ENCODE results near the gene INPP4B. TPM values are rescaled to one million over a fixed set of nuclear protein-coding genes. Genes with fewer than 3 reads are reported as not detected.

INPP4B gene
- 1 to 10 TPM; 8.5 to 9.4 (median 9.0) TPM for polyA plus RNA-seq (ENCODE audit: insufficient read length in 3 of 3)

DNA sequence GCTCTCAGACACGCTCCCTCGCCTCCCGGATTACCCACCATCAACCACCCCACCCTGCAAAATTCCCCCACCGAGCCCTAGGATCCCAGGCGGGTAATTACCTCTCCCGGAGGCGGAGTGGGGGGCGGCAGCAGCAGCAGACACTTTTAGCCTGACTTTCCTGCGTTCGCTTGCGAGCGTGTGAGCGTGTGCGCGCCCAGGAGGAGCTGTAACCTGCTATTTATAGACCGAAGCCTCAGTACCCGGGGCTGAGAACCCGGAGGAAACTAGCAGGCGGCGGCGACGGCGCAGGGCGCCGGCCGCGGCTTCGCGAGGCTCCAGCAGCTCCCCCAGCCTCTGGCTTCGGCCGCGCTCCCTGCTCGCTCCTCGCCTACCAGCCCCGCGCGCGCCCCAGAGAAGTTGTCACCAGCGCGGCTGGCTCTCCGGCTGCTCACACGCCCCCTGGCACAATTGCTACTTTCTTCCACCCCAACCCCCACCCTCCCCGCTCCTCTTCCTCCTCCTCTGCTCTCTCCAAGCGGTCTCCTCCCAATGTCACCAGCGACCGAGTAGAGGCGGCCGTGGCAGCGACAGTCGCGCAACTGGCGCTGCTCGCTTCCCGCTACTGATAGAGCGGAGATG lies at the start of gene INPP4B:
Gene INPP4B (minus strand): TSS at position 194 of the 621 bp plus-strand sequence.
- DNase-seq (ENCODE audit: low read depth in 3 of 3, low spot score in 2 of 3), result peak in 2 of 3 donors; percentile 29 to 40

DNA sequence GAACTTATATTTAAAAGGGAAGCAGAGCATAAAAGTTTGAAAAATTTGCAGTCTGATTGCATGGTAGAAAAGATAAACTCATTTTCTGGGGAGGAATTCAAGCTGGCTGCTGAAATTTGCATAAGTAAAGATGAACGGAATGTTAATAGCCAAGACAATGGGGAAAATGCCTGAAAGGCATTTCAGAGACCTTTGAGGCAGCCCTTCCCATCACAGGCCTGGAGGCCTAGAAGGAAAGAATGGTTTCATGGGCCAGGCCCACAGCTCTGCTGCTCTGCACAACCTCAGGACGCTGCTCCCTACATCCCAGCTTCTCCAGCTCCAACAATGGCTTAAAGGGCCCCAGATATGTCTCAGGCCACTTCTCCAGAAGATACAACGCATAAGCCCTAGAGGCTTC lies 46.9 kb upstream of the INPP4B start:
- DNase-seq (ENCODE audit: low read depth in 3 of 3, low spot score in 2 of 3), result no peak

DNA sequence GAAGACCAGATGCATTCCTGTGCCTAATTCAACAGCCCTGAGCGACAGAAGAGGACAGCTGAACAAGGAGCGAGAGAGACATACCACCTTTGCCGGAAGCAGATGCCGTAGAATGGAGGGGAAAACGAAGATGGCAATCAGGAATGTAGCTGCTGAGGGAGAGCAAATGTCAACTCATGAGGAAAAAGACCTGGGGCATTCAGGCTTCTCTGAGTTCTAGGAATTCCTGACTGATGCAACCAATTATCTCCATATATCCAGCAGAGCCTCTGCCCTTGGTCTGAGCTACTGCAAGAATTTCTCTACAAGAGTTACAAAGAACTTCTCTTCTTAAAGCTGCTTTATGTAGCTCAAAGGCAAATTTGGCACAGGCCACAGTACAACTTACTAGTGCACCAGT lies 40.5 kb upstream of the INPP4B start:
- no peak for DNase-seq (ENCODE audit: low read depth in 3 of 3, low spot score in 2 of 3)

DNA sequence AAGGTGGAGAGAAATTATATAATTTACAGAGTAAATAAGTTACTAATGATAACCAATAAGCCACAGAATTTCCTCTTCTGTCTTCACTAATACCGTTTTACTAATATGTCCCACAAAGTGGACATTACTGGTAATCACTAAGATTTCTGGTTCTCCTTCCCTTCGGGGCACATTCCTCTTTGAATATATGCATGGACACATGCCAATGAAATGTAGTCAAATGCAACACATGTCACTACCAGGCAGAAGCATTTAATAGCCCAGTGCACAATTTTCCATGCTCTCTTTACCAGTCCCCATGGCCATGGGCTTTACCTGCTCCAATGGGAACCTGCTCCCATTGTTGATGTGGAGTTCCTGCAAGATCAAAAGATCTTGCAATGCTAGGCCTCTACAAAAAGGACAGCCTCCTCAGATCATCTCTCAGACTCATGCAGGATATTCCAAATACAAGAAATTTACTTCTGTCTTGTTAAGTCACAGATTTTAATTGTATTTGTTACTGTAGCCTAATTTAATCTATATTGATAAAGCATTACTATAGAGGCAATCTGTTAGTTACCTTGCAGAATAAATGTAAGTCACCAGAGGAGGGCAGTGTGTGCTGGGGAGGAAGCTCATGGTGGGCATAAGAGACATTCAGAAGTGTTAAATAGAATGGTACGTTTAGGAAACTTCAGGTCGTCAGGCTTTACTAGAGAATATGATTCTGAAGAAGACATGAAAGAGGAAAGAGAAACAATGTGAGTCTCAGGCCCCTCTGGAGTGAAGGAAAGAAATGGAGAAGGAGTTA lies 37.1 kb upstream of the INPP4B start:
- DNase-seq (ENCODE audit: low read depth in 3 of 3, low spot score in 2 of 3), result no peak

DNA sequence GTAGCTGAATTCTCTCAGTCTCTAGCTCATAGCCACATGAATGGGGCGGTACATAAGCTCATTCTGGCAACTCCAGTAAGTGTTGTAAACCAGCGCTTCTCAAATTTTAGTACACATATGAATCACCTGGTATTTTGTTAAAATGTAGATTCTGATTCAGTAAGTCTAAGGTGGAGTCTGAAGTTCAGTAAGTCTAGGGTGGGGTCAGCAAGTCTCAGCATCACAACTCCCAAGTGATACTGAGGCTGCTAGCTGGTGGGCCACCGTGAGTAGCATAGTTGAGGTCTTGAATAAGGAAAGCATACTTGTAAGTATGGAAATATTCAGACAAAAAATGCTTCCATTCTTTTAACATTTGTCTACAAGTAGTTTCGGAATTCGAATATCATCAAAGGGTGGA lies 36.1 kb upstream of the INPP4B start:
- no peak for DNase-seq (ENCODE audit: low read depth in 3 of 3, low spot score in 2 of 3)

DNA sequence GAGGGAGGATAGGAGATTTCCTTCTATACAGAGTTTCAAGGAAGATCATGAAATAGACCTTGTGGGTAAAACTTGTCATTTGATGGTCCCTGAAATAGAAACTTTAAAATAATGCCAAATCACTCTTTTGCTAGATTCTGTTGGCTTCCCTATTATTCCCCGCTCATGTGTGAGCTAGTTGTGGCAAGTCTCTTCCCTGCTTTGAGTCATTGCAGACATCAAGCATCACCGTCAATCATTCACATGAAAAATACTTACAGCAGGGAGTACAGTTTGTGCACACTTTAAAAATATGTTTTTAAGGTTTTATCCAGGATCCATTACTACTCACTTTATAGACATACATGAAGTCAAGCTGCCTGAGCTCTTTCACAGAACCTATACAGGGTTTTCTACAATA lies 35.2 kb upstream of the INPP4B start:
- no peak for DNase-seq (ENCODE audit: low read depth in 3 of 3, low spot score in 2 of 3)

DNA sequence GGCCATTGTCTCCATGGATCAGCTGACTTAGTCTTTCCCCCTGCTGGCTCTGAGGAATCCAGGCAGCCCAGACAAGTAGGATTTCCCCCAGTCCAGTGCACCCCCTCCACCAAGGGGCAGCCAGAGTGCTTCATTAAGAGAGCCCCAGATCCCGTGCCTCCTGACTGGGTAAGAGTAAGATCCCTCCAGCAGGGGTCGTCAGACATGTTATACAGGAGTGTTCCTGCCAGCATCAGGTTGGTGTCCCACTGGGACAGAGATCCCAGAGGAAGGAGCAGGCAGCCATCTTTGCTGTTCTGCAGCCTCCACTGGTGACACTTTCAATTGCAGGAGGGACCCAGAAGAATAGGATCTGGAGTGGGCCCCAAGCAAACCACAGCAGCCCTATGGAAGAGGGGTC lies 29.0 kb upstream of the INPP4B start:
- DNase-seq (ENCODE audit: low read depth in 3 of 3, low spot score in 2 of 3), result no peak

DNA sequence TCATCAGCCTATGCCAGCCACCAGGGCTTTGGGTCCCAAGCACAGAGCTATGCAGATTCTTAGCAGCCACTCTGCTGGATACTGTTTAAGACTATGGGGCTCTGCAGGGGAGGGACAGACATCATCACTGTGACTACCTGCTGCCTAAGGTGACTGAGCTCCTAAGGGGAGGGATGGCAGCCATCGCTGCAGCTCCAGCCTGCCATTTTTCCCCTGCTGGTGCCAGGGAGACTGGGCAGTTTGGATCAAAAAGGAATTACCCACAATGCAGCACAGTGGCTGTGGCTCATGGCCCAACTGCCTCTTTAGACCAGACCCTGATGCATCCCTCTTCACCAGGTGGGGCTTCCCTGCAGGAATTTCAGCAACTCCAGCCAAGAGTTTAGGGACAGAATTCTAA lies 28.6 kb upstream of the INPP4B start:
- no peak for DNase-seq (ENCODE audit: low read depth in 3 of 3, low spot score in 2 of 3)

DNA sequence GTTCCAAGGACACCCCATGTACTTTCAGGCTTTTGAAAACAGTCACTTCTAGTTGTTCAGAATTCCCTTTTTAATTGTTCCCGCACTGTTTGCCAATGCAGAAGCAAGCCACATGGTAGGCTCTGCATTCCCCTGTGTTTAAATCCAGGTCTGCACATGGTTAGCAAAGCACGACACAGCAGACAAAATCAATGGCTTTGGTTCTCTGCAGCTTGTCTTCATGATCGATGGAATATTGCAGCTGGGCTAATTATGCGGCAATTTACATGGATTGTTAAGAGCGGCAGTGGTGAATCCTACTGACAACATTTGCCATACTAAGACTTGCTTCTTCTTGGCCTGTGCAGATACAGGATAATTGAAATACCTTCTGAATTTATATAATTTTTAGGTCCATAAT lies 20.6 kb upstream of the INPP4B start:
- DNase-seq (ENCODE audit: low read depth in 3 of 3, low spot score in 2 of 3), result no peak

DNA sequence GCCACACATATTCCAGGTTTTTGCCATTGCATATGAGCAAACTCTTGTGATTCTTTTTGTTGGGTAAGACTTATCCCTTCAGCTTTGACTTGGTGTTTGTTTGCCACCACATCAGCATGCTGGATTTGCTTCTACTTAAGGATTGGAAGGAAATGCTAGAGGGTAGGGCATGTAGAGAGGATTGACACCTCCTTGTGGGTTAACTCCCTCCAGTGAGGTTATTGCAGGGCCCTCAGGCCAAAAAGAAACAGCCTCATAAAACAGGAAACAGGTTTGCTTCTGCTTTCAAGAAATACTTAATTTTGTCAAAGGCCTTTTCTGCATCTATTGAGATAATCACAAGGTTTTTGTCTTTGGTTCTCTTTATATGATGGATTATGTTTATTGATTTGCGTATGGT lies 15.2 kb upstream of the INPP4B start:
- no peak for DNase-seq (ENCODE audit: low read depth in 3 of 3, low spot score in 2 of 3)

DNA sequence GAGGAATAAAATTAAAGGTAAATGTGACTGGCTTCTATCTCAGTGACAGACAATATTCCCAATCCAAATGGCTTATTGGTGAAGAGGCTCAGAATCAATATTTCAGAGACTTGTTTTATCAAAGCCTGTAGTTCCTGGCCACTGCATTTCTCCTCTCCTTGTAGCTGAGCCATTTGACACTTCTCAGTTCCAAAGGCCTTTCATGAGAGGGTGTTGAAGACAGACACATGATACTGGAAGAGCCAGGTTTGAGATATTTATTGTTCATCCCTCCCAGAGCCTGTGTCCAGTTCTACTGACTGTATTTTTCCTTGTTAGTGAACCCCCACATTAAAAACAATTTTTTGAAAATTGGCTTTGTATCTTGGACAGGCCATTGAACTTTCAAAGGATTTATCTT lies 12.9 kb upstream of the INPP4B start:
- no peak for DNase-seq (ENCODE audit: low read depth in 3 of 3, low spot score in 2 of 3)

DNA sequence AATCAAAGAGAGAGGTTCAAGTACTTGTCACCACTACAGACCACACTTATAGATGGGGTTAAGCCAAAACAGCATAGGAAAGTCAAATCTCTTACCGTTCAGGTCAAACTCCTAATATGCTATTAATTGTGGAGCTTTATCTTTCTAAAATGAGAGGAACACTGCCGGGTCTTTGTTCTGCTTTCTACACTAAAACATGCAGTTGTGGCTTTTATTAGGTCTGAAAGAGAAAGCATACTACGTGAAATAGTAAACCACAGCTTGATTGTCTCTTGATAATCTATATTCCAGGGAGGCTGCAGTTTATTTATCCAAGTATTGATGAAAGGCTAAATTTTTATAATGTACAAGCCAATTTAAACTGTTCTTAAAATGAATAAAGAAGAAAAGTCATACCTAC lies 12.3 kb upstream of the INPP4B start:
- DNase-seq (ENCODE audit: low read depth in 3 of 3, low spot score in 2 of 3), result no peak

DNA sequence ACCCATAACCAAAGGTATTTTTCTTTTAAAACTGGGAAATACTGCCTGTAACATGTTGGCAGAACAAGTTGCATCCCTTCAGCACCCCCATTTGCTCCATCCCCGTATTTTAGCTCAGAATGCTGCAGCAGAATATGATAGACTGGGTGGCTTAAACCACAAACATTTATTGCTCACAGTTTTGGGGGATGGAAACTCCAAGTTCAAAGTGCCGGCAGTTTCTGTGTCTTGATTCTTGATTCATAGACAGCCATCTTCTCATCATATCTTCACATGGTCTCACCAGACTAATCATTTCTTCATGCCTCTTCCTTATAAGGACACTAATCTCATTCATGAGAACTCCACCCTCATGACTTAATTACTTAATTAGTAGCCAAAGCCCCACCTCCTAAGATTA lies 10.5 kb upstream of the INPP4B start:
- DNase-seq (ENCODE audit: low read depth in 3 of 3, low spot score in 2 of 3), result no peak

DNA sequence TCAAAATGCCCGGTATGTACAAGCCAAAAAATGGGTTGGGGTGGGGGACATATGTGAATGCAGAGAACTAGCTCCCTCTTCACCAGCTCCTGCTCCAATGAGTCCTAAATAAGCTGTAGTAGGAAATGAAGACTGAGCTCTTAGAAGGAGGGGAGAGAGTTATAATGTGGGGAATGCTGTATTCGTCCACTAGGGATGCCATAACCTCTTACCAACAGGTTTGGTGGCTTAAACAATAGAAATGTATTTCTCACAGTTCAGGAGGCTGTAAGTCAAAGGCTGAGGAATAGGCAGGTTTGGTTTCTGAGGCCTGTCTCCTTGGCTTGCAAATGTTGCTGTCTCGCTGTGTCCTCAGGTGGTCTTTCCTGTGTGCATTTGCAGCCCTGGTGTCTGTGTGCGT lies 4.4 kb upstream of the INPP4B start:
- no peak for DNase-seq (ENCODE audit: low read depth in 3 of 3, low spot score in 2 of 3)

DNA sequence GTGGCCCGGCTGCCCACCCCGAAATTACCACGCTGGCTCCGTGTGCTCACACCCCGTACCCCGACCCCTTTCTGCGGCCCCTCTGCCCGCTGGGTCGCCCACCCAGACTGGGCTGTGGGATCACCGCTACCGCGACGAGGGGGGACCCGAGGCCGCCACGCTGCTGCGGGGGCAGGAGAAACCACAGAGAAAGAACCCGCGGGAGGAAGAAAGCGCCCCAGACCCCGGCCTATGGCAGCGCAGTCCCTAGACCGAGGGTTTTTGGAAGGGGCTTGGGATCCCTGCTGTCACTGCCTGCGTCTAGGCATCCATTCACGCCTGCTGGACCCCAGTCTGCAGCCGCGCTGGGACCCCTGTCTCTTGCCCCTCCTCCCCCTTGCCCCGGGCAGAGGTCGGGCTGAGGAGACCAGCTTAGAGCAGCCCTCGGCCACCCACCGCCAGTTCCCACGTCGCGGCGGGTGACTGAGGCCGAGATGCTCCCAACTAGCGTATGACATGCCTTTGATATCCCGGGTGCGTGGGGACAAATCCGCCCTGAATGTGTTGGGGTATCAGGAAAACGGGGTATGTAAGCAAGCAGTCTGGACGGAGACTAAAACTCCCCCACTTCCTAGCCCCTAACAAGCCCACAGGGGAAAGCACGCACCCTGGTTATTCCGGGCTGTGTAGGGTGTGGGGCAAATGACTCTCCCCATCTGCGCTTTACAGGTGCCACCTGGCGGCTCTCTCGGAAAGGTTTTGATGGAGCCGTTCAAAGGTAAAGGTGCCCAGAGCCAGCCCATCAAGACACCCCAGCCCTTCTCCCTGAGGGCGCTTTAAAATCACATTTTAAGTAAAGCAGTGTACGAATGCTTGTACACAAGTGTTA lies 862 bp upstream of the INPP4B start:
- peak in 2 of 3 donors; percentile 23 to 27 for DNase-seq (ENCODE audit: low read depth in 3 of 3, low spot score in 2 of 3)

DNA sequence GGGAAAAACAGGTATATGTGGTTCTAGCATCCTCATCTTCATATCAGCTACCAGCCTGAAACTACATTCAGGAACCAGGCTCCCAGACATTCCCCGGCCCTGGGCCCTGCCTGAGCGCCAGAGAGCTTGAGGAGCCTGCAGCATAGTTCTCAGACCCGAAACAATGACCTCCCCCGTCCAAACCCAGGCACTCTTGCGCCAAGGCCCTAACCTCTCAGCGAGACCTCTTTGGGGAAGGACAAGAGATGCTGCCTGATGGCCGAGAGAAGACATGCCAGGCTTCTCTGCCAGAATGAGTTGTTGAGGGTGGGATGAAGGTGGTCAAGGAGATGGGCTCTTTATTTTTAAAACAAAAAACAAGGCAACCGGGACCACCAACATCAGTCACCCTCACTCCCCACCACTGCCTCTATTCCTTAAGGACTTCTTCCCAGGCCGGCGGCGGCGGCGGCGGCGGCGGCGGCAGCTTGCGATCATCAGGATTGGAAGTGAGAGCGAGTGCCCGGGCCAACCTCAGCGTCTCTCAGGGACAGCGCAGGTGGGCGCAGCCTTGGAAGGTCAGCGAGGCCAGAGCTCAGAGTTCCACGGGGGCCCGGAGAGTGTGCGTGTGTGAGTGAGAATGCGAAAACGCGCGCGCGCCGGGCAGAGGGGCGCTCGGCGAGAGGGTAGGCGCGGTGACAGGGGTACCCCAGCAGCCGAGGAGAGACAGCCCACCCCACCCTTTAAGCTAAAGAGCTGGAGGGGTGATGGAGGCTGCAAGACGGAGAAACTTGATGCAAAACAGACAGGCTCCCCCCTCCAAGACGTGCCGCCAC lies 601 bp downstream of the INPP4B start:
- no peak for DNase-seq (ENCODE audit: low read depth in 3 of 3, low spot score in 2 of 3)

DNA sequence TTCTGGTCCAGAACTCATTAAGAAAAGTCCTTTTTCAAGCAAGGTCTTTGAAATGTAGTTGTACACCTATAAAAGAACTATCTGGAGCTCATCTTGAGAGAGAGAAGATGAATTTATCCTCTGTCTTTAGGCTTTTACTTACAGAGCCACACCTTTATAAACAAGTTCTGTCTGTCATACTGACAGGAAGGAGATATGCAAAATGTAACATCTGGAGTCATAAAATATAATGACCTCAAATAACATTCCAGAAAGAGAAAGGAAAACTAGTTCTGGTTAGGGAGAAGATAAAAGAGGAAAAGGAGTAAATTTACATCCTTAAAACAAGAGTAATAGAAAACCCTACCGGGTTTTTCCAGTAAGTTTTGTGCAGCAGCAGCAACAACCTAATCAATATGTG lies 1.3 kb downstream of the INPP4B start:
- no peak for DNase-seq (ENCODE audit: low read depth in 3 of 3, low spot score in 2 of 3)

DNA sequence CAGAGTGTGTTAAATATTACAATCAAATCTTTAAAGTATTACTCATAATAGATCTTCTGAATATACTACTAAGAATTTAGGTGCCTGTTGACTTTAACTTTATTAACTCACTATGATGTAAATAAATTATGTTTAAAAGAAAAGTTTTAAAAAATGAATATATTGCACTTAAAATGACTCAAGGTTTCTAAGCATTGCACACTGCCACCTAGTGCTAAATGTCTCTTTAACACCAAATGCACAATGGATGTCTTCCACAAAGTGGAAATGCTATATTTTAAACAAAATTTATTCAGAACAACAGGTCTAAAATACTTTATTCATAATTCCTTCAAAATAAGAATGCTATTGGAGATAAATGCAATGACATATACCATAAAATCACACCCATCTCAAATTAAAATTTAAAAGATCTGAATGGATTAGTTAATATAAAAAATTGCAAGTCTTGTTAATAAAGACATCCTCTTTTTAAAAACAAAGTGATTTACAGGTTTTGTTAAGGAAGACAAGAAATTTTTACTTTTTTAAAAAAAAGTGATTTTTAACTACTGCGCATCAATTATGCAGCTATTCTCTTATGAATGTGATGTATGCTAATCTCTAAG lies 5.5 kb downstream of the INPP4B start:
- no peak for DNase-seq (ENCODE audit: low read depth in 3 of 3, low spot score in 2 of 3)

DNA sequence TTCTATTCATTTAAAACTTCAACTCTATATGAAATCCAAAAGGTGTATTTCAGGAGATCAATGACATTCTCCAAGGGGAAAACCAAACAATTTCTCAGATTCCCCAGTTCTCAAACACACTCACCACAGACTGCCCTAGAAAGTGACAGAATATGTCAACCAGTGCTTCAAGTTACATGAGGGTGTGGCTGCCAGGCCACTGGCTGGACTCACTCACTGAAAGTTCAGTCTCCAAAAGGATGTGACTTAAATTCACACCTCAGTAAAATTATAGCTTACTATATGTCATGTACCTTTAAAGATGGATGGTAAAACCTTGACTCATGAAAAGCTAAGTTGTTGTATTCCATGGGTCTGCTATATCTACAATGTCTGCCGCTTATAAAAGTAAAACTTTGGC lies 7.3 kb downstream of the INPP4B start:
- DNase-seq (ENCODE audit: low read depth in 3 of 3, low spot score in 2 of 3), result no peak

DNA sequence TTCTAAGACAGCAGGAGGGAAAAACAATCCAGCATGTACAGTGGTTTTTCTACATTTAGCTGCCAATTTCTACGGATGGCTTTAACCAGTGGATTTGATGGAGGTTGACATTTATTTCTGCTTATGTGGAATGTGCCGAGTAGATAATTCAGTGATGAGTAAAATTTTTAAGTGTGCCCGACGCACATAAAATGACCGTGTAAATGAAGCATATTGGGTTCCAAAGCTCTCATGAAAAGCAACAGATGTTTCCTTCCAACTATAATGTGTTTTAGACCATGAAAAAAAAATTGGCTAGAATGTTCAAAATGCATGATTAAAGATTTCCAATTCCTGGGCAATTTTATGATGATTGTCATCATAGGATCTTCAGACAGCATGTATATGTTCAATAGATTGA lies 14.1 kb downstream of the INPP4B start:
- no peak for DNase-seq (ENCODE audit: low read depth in 3 of 3, low spot score in 2 of 3)

Data from right renal cortex interstitium (tissue), 3 donors.